MM.1S (cell line): Measurements from ENCODE around the gene FGF19.

Source experiments
- DNase-seq: peaks from one replicate; pipeline ENCODE4 v3.0.0-alpha.2; 2015
- H2AFZ ChIP-seq: fragments of 300-600 bp; sonication (generic); 2 replicates; pipeline ENCODE4 v1.6.0; 2016; ENCODE audit warnings: antibody characterized with exemption, low read length
- H3F3A ChIP-seq: fragments of 300-600 bp; sonication (generic); 2 replicates; pipeline ENCODE4 v1.6.1; 2016; ENCODE audit warnings: mild to moderate bottlenecking, antibody characterized with exemption, low read length, moderate library complexity, mixed read lengths; ENCODE audit not compliant: insufficient read depth
- H3K27ac ChIP-seq: fragments of 300-600 bp; sonication (generic); 2 replicates; pipeline ENCODE4 v1.5.1; 2016; ENCODE audit warnings: mild to moderate bottlenecking, low read length
- H3K27me3 ChIP-seq: fragments of 300-600 bp; sonication (generic); replicated peaks from 2 replicates; pipeline ENCODE4 v1.6.0; 2016; ENCODE audit warnings: low read length; ENCODE audit not compliant: insufficient read depth
- H3K36me3 ChIP-seq: fragments of 300-600 bp; sonication (generic); replicated peaks from 2 replicates; pipeline ENCODE4 v1.6.1; 2016; ENCODE audit warnings: mild to moderate bottlenecking, low read length, mixed read lengths; ENCODE audit not compliant: insufficient read depth
- H3K4me1 ChIP-seq: fragments of 300-600 bp; sonication (generic); 2 replicates; pipeline ENCODE4 v1.6.1; 2016; ENCODE audit warnings: low read length, mixed read lengths
- H3K4me2 ChIP-seq: fragments of 300-600 bp; sonication (generic); 2 replicates; pipeline ENCODE4 v1.6.0; 2016; ENCODE audit warnings: low read depth, low read length
- H3K4me3 ChIP-seq: fragments of 300-600 bp; sonication (generic); 2 replicates; pipeline ENCODE4 v1.5.1; 2016; ENCODE audit warnings: low read length, mixed read lengths
- H3K79me2 ChIP-seq: fragments of 300-600 bp; sonication (generic); 2 replicates; pipeline ENCODE4 v1.6.1; 2016; ENCODE audit warnings: mixed run types, low read length, mixed read lengths
- H3K9ac ChIP-seq: fragments of 300-600 bp; sonication (generic); 2 replicates; pipeline ENCODE4 v1.6.1; 2016; ENCODE audit warnings: low read length, mixed read lengths
- H3K9me2 ChIP-seq: fragments of 300-600 bp; sonication (generic); replicated peaks from 2 replicates; pipeline ENCODE4 v1.6.1; 2016; ENCODE audit warnings: mild to moderate bottlenecking, low read length, mixed read lengths; ENCODE audit not compliant: insufficient read depth
- H3K9me3 ChIP-seq: fragments of 300-600 bp; sonication (generic); replicated peaks from 2 replicates; pipeline ENCODE4 v1.6.1; 2016; ENCODE audit warnings: mild to moderate bottlenecking, low read length, mixed read lengths; ENCODE audit not compliant: insufficient read depth
- H4K20me1 ChIP-seq: fragments of 300-600 bp; sonication (generic); 2 replicates; pipeline ENCODE4 v1.6.1; 2016; ENCODE audit warnings: mild to moderate bottlenecking, low read length, moderate library complexity, mixed read lengths; ENCODE audit not compliant: insufficient read depth
- EZH2 ChIP-seq: fragments of 300-600 bp; sonication (generic); optimal IDR thresholded peaks from 2 replicates; pipeline ENCODE3; 2017; ENCODE audit warnings: low read depth, mild to moderate bottlenecking, antibody characterized with exemption, low read length, mixed read lengths
- EZH2phosphoT487 ChIP-seq: fragments of 300-600 bp; sonication (generic); IDR thresholded peaks from 2 replicates; pipeline ENCODE4 v1.6.1; 2018; ENCODE audit warnings: antibody characterized with exemption, low read length
- TF ChIP-seq, protein P1 (sequence below): fragments of 300-600 bp; sonication (generic); IDR thresholded peaks from 2 replicates; pipeline ENCODE4 v1.5.1; 2016; ENCODE audit warnings: antibody characterized with exemption, low read length, mixed read lengths

FGF19 gene

GRCh38 chr11:69726019-69726418 lies 22.2 kb upstream of the FGF19 start:
- Histone ChIP-seq H3K9me2 (no peaks in the 10 kb centered on the region), H3K4me2 (no peak overlapping the region), H3K27ac (no peak overlapping the region), H3K4me3 (no peak overlapping the region), H3F3A (no peaks in the 10 kb centered on the region), H3K27me3 (peaks cover 99% of the 10 kb centered on the region), H4K20me1 (no peaks in the 10 kb centered on the region), H3K79me2 (no peaks in the 10 kb centered on the region), H3K9me3 (no peaks in the 10 kb centered on the region), H2AFZ (no peak overlapping the region), H3K9ac (no peak overlapping the region), H3K36me3 (no peaks in the 10 kb centered on the region), H3K4me1 (no peaks in the 10 kb centered on the region)
- no peak for DNase-seq
- TF ChIP-seq, protein P1, sequence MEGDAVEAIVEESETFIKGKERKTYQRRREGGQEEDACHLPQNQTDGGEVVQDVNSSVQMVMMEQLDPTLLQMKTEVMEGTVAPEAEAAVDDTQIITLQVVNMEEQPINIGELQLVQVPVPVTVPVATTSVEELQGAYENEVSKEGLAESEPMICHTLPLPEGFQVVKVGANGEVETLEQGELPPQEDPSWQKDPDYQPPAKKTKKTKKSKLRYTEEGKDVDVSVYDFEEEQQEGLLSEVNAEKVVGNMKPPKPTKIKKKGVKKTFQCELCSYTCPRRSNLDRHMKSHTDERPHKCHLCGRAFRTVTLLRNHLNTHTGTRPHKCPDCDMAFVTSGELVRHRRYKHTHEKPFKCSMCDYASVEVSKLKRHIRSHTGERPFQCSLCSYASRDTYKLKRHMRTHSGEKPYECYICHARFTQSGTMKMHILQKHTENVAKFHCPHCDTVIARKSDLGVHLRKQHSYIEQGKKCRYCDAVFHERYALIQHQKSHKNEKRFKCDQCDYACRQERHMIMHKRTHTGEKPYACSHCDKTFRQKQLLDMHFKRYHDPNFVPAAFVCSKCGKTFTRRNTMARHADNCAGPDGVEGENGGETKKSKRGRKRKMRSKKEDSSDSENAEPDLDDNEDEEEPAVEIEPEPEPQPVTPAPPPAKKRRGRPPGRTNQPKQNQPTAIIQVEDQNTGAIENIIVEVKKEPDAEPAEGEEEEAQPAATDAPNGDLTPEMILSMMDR = no peak
- no peak for TF ChIP-seq EZH2phosphoT487
- TF ChIP-seq EZH2 = no peak

DNA sequence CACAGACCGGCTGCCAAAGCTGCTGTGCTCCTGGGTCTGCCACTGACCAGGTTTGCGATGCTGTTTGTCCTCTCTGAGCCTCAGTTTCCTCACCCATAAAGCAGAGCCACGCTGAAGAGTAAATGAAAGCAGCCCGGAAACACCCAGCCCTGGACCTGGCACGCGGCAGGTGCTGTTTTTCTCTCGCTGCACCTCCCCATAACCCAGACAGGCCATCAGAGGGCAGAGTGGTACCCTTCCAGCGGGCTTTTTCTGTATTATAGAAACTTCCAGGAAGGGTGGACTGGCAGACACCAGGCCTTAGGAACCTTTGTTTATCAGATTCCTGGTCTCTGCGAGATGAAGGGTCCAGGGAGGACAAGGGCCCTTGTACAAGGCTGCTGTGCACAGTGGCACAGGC lies 17.9 kb upstream of the FGF19 start:
- Histone ChIP-seq H3F3A (no peaks in the 10 kb centered on the region), H3K9ac (no peak overlapping the region), H3K9me3 (no peaks in the 10 kb centered on the region), H3K36me3 (no peaks in the 10 kb centered on the region), H3K27ac (no peak overlapping the region), H3K4me1 (no peaks in the 10 kb centered on the region), H4K20me1 (no peaks in the 10 kb centered on the region), H3K79me2 (no peaks in the 10 kb centered on the region), H2AFZ (no peak overlapping the region), H3K27me3 (peaks cover 100% of the 10 kb centered on the region), H3K4me2 (peak overlapping the region; percentile 35; the same call in 1 of the 2 replicates), H3K9me2 (no peaks in the 10 kb centered on the region), H3K4me3 (no peak overlapping the region)
- DNase-seq = no peak
- TF ChIP-seq, protein P1 = peak; percentile 47
- TF ChIP-seq EZH2phosphoT487 = no peak
- TF ChIP-seq EZH2 = no peak

DNA sequence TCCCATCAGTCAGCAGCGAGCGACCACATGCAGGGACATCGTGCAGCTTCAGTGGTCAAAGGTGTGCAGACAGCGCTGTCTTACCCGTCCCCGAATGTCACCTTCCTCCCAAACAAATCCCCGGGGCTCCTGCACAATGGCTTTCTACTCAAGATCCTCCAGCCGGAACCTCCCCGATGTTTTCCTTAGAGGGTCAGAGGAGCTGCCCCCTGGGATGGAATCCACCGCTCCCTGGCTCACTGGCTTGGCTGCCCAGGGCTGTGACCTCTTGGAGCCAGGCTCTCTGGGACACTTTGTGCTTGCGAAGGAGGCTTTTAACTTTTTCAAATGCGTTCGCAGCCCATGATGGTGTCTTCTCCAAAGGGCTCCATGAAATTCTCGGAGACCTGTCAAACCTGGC lies 17.3 kb upstream of the FGF19 start:
- H3K9ac ChIP-seq = no peak overlapping the region
- peak overlapping the region; percentile 35; the same call in 1 of the 2 replicates for H3K4me2 ChIP-seq
- TF ChIP-seq EZH2 (no peak), EZH2phosphoT487 (no peak)
- TF ChIP-seq, protein P1 = no peak
- H3K27me3 ChIP-seq = peaks cover 98% of the 10 kb centered on the region
- H3K4me3 ChIP-seq = no peak overlapping the region
- H3K27ac ChIP-seq = no peak overlapping the region
- no peaks in the 10 kb centered on the region for H3F3A ChIP-seq
- H2AFZ ChIP-seq = no peak overlapping the region
- no peaks in the 10 kb centered on the region for H3K9me2 ChIP-seq
- H3K9me3 ChIP-seq = no peaks in the 10 kb centered on the region
- no peaks in the 10 kb centered on the region for H3K36me3 ChIP-seq
- H4K20me1 ChIP-seq = no peaks in the 10 kb centered on the region
- H3K4me1 ChIP-seq = no peaks in the 10 kb centered on the region
- no peaks in the 10 kb centered on the region for H3K79me2 ChIP-seq
- DNase-seq = no peak
